B cell (primary cell): ENCODE results near the gene GRPEL1. TPM values are rescaled to one million over a fixed set of nuclear protein-coding genes. Genes with fewer than 3 reads are reported as not detected.
A peak's percentile ranks its signal among the peaks of the same experiment; 100 is the strongest.

Experiments used
- ATAC-seq: fragments of 200-7000 bp; cut with Tn5 transposase; one replicate; pipeline ENCODE4 v1.10.0; 2021; ENCODE audit warnings: low read depth, mild to moderate bottlenecking, moderate number of reproducible peaks, moderate library complexity
- CTCF ChIA-PET: fragments of 350-600 bp; sonication (Branson Sonifier 250); formaldehyde crosslinking; loops from one replicate; lab custom pipeline; 2021; ENCODE audit warnings: antibody characterized with exemption, inconsistent platforms; lab: Charles Lee
- POLR2A ChIA-PET: fragments of 350-600 bp; sonication (Branson Sonifier 250); formaldehyde crosslinking; loops from one replicate; lab custom pipeline; 2021; ENCODE audit warnings: antibody characterized with exemption; lab: Charles Lee
- DNase-seq: peaks from one replicate; pipeline ENCODE4 v3.0.0; 2013
- H2AFZ ChIP-seq: 2 replicates; pipeline ENCODE4 v1.6.1; 2012; ENCODE audit warnings: mild to moderate bottlenecking, low read depth, low read length; ENCODE audit not compliant: insufficient read depth, poor library complexity, severe bottlenecking
- H3K27ac ChIP-seq, 2 donors: 1 replicate in 1 of 2; 2 replicates in 1 of 2; pipeline ENCODE4 v1.5.1; 2012 to 2013; ENCODE audit warnings: low read length in 2 of 2, mild to moderate bottlenecking in 2 of 2, moderate library complexity in 1 of 2
- H3K27me3 ChIP-seq, 4 experiments: fragments of 200-600 bp in 1 of 4; sonication (generic) in 1 of 4; replicated peaks in 1 of 4; 1 replicate in 2 of 4; 2 replicates in 2 of 4; pipeline versions ENCODE4 v1.6.1 to v1.7.0; 2013 to 2016; ENCODE audit warnings: low read length in 3 of 4, mild to moderate bottlenecking in 2 of 4, mixed read lengths in 1 of 4, moderate library complexity in 1 of 4; ENCODE audit not compliant: insufficient read depth in 4 of 4, control insufficient read depth in 3 of 4; ENCODE audit errors: control extremely low read depth in 1 of 4
- H3K36me3 ChIP-seq, 2 experiments: replicated peaks in 1 of 2; 1 replicate in 1 of 2; 2 replicates in 1 of 2; pipeline versions ENCODE4 v1.6.1 to v1.7.1; 2013; ENCODE audit warnings: low read length in 1 of 2; ENCODE audit not compliant: insufficient read depth in 2 of 2, control insufficient read depth in 1 of 2; ENCODE audit errors: control extremely low read depth in 1 of 2, extremely low read depth in 1 of 2
- H3K4me1 ChIP-seq, 2 donors: fragments of 200-600 bp in 1 of 2; sonication (generic) in 1 of 2; 1 replicate in 1 of 2; 2 replicates in 1 of 2; pipeline versions ENCODE4 v1.5.1 to v1.6.1; 2013 to 2017; ENCODE audit warnings: low read length in 2 of 2; ENCODE audit not compliant: control insufficient read depth in 2 of 2, insufficient read depth in 2 of 2
- H3K4me2 ChIP-seq: replicated peaks from 2 replicates; pipeline ENCODE3; 2012; ENCODE audit warnings: mild to moderate bottlenecking, low read depth, low read length; ENCODE audit not compliant: poor library complexity, severe bottlenecking
- H3K4me3 ChIP-seq, 5 experiments: fragments of 200-600 bp in 1 of 5; sonication (generic) in 1 of 5; 1 replicate in 3 of 5; 2 replicates in 2 of 5; pipeline versions ENCODE4 v1.5.1 to v1.7.0; 2011 to 2016; ENCODE audit warnings: low read length in 4 of 5, mild to moderate bottlenecking in 4 of 5, low read depth in 2 of 5, control low read depth in 1 of 5, moderate library complexity in 1 of 5; ENCODE audit not compliant: insufficient read depth in 1 of 5; ENCODE audit errors: control extremely low read depth in 1 of 5, extremely low read depth in 1 of 5
- H3K79me2 ChIP-seq: fragments of 200-600 bp; sonication (generic); one replicate; pipeline ENCODE4 v1.6.0; 2016; ENCODE audit warnings: low read length; ENCODE audit not compliant: control insufficient read depth, insufficient read depth
- H3K9ac ChIP-seq: fragments of 200-600 bp; sonication (generic); 2 replicates; pipeline ENCODE4 v1.6.1; 2017; ENCODE audit warnings: mild to moderate bottlenecking, low read length, moderate library complexity
- H3K9me3 ChIP-seq, 3 donors: one replicate each; pipeline versions ENCODE4 v1.6.1 to v1.7.1; 2013; ENCODE audit warnings: low read length in 2 of 3; ENCODE audit not compliant: control insufficient read depth in 2 of 3, insufficient read depth in 1 of 3; ENCODE audit errors: control extremely low read depth in 1 of 3
- H4K20me1 ChIP-seq: 2 replicates; pipeline ENCODE4 v1.6.0; 2012; ENCODE audit warnings: mild to moderate bottlenecking, low read length; ENCODE audit not compliant: insufficient read depth, control insufficient read depth, poor library complexity, severe bottlenecking
- H3K27ac Mint-ChIP-seq: one replicate; pipeline ENCODE4 v1.8.0; 2021; ENCODE audit warnings: mixed read lengths
- H3K27me3 Mint-ChIP-seq: one replicate; pipeline ENCODE4 v1.8.0; 2021; ENCODE audit warnings: mixed read lengths
- H3K4me1 Mint-ChIP-seq: one replicate; pipeline ENCODE4 v1.8.0; 2021; ENCODE audit warnings: mixed read lengths
- H3K4me3 Mint-ChIP-seq: one replicate; pipeline ENCODE4 v1.8.0; 2021; ENCODE audit warnings: mixed read lengths
- H3K9me3 Mint-ChIP-seq: one replicate; pipeline ENCODE4 v1.8.0; 2022; ENCODE audit warnings: mixed read lengths; ENCODE audit not compliant: insufficient read depth
- EZH2 ChIP-seq: IDR thresholded peaks from 2 replicates; pipeline ENCODE4 v1.6.1; 2012; ENCODE audit warnings: borderline replicate concordance, low read depth, mild to moderate bottlenecking, moderate library complexity, low read length; ENCODE audit not compliant: insufficient read depth, poor library complexity, severe bottlenecking
- WGBS: methylation state at CpG from one replicate; pipeline ENCODE4 v1.1.5; 2013; ENCODE audit warnings: missing lambda C conversion rate; ENCODE audit not compliant: insufficient coverage; 5-methylcytosine and 5-hydroxymethylcytosine counted together
- intact Hi-C: fragments of 100-400 bp; cut with micrococcal nuclease; formaldehyde crosslinking; loops from one replicate; pipeline ENCODE4 v1.10.0; 2022
- polyA plus RNA-seq: library from polyadenylated mRNA; depleted of rRNA; stranded (reverse); fragments of >200 nt; gene quantifications from 2 replicates; pipeline ENCODE4 v1.2.3, GENCODE V29; 2012
- total RNA-seq, 2 donors: library from RNA; stranded (reverse); fragments of 120-200 nt in 1 of 2; gene quantifications; 1 replicate in 1 of 2; 2 replicates in 1 of 2; pipeline versions ENCODE4 v1.2.3 to v1.2.4, GENCODE V29; 2013 to 2022
- TF ChIP-seq, protein P1 (sequence below): fragments of 200-600 bp; IDR thresholded peaks from one replicate; pipeline ENCODE4 v1.8.0; 2022; ENCODE audit warnings: antibody characterized with exemption, mild to moderate bottlenecking

The GRPEL1 gene
- total and polyA plus RNA-seq, 2 donors (not counting 1 experiment from before 2014, with no cell fraction given), result 15.0 to 26.0 TPM

DNA sequence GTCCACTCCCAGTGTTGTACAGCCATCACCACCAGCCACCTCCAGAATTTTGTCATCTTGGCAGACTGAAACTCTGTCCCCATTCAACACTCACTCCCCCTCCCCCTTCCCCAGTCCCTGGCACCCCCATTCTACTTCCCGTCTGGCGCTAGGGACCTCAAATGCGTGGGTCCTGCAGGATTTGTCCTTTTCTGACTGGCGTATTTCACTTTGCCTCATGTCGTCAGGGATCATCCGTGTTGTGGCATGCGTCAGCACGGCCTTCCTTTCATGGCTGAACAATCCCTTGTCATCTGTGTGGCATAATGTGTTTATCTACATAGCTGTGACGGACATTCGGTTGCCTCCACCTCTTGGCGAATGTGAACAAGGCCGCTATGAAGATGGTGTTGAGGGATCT, 19.2 kb downstream of the GRPEL1 start:
- peaks cover 100% of the 10 kb centered on the region for H3K79me2 ChIP-seq
- POLR2A ChIA-PET, result interaction anchor here (0.7 kb wide), 1 partner anchor 32 kb away, joined by 3 read pairs; no protein-coding TSS in a partner anchor

DNA sequence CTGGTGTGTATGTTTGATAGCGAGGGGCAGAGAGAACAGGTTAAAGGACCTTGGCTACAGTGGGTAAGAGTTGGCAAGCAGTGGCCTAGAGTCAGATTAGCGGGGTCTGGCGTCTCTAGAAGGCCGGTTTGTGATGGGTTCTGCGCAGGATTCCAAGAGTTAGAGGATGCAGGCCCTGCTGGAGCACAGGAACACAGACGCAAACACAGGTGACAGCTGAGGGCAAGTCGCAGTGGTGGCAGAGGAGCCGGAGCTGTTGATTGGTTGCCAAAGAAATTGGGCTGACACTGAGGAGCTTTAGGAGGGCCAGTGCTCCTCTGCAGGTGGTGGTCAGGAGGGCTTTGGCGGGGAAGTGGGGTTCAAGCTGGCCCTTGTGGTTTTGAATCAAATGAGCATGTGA, 20.9 kb downstream of the GRPEL1 start:
- intact Hi-C loops, result no loop called here
- Histone ChIP-seq H3K79me2 (peaks cover 85% of the 10 kb centered on the region), H3K4me1 (peaks cover 29 to 45% of the 10 kb centered on the region in 2 donors), H4K20me1 (peaks cover 83% of the 10 kb centered on the region), H3K9me3 (no peaks in the 10 kb centered on the region), H3K27ac (no peak overlapping the region), H2AFZ (no peak overlapping the region), H3K9ac (no peak overlapping the region), H3K27me3 (no peaks in the 10 kb centered on the region), H3K4me2 (no peak overlapping the region), H3K36me3 (peaks cover 1 to 13% of the 10 kb centered on the region in 2 experiments), H3K4me3 (no peak overlapping the region)
- no peak for DNase-seq
- TF ChIP-seq, protein P1, sequence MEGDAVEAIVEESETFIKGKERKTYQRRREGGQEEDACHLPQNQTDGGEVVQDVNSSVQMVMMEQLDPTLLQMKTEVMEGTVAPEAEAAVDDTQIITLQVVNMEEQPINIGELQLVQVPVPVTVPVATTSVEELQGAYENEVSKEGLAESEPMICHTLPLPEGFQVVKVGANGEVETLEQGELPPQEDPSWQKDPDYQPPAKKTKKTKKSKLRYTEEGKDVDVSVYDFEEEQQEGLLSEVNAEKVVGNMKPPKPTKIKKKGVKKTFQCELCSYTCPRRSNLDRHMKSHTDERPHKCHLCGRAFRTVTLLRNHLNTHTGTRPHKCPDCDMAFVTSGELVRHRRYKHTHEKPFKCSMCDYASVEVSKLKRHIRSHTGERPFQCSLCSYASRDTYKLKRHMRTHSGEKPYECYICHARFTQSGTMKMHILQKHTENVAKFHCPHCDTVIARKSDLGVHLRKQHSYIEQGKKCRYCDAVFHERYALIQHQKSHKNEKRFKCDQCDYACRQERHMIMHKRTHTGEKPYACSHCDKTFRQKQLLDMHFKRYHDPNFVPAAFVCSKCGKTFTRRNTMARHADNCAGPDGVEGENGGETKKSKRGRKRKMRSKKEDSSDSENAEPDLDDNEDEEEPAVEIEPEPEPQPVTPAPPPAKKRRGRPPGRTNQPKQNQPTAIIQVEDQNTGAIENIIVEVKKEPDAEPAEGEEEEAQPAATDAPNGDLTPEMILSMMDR, result no peak
- no peak for TF ChIP-seq EZH2
- Mint-ChIP-seq H3K9me3 (no peaks in the 10 kb centered on the region), H3K4me3 (peak overlapping the region; percentile 91), H3K4me1 (peaks cover 56% of the 10 kb centered on the region), H3K27ac (no peak overlapping the region), H3K27me3 (no peaks in the 10 kb centered on the region)
- WGBS, result 89% methylated on average over 9 of the region's 9 CpGs
- CTCF ChIA-PET, result interaction anchor here (1.3 to 9.5 kb wide), 2 partner anchors 20 to 174 kb away, joined by 5 to 164 read pairs; partner anchors contain the start of gene GRPEL1
- no peak for ATAC-seq
- POLR2A ChIA-PET, result interaction anchor here (0.6 kb wide), 1 partner anchor 327 kb away, joined by 3 read pairs; no protein-coding TSS in a partner anchor

More for the DNA sequence above, 19.2 kb downstream of the GRPEL1 start:
- Histone ChIP-seq H3K27ac (no peak overlapping the region), H3K9ac (no peak overlapping the region), H2AFZ (no peak overlapping the region), H3K36me3 (peaks cover 2 to 25% of the 10 kb centered on the region in 2 experiments), H3K4me3 (no peak overlapping the region), H3K4me2 (no peak overlapping the region), H3K9me3 (no peaks in the 10 kb centered on the region), H3K4me1 (peaks cover 25 to 47% of the 10 kb centered on the region in 2 donors), H3K27me3 (no peaks in the 10 kb centered on the region), H4K20me1 (peaks cover 98% of the 10 kb centered on the region)
- intact Hi-C loops, result no loop called here
- Mint-ChIP-seq H3K4me3 (no peak overlapping the region), H3K27me3 (no peaks in the 10 kb centered on the region), H3K9me3 (no peaks in the 10 kb centered on the region), H3K4me1 (peaks cover 54% of the 10 kb centered on the region), H3K27ac (no peak overlapping the region)
- ATAC-seq (no peak), DNase-seq (no peak)
- CTCF ChIA-PET, result interaction anchor here (9.5 kb wide), 1 partner anchor 18 kb away, joined by 164 read pairs; the partner anchor contains the start of gene GRPEL1
- 95% methylated on average over 11 of the region's 12 CpGs for WGBS
- TF ChIP-seq EZH2, result no peak
- TF ChIP-seq, protein P1, result no peak
